Nephron progenitor cell (in vitro differentiated cells): ENCODE results near the gene ADRA2B.

ENCODE experiments used
- DNase-seq: peaks from one replicate; pipeline ENCODE4 v3.0.0; 2021
- H3K27ac Mint-ChIP-seq: 2 replicates; pipeline ENCODE4 v1.8.0; 2021; ENCODE audit warnings: mild to moderate bottlenecking, moderate library complexity, mixed read lengths
- H3K27me3 Mint-ChIP-seq: 2 replicates; pipeline ENCODE4 v1.8.0; 2021; ENCODE audit warnings: mild to moderate bottlenecking, low read depth, mixed read lengths; ENCODE audit not compliant: poor library complexity
- H3K36me3 Mint-ChIP-seq: 2 replicates; pipeline ENCODE4 v1.8.0; 2021; ENCODE audit warnings: low read depth, mixed read lengths
- H3K4me1 Mint-ChIP-seq: 2 replicates; pipeline ENCODE4 v1.8.0; 2021; ENCODE audit warnings: mixed read lengths
- H3K4me3 Mint-ChIP-seq: 2 replicates; pipeline ENCODE4 v1.8.0; 2021; ENCODE audit warnings: mild to moderate bottlenecking, moderate library complexity, mixed read lengths
- H3K9me3 Mint-ChIP-seq: 2 replicates; pipeline ENCODE4 v1.8.0; 2021; ENCODE audit warnings: mild to moderate bottlenecking, moderate library complexity, mixed read lengths
- CTCF ChIP-seq: fragments of 200-600 bp; sonication (generic); IDR thresholded peaks from 2 replicates; pipeline ENCODE4 v1.5.0; 2021; ENCODE audit warnings: antibody characterized with exemption

Gene ADRA2B

GRCh38 chr2:96097951-96098823, 18.2 kb downstream of the ADRA2B start:
- Mint-ChIP-seq H3K4me1 (peaks cover 54% of the 10 kb centered on the region), H3K27ac (no peak overlapping the region), H3K36me3 (no peaks in the 10 kb centered on the region), H3K4me3 (no peak overlapping the region), H3K9me3 (peaks cover 15% of the 10 kb centered on the region), H3K27me3 (no peaks in the 10 kb centered on the region)
- TF ChIP-seq CTCF, result no peak
- no peak for DNase-seq

- DNase-seq, result no peak
- no peak for TF ChIP-seq CTCF
- no peaks in the 10 kb centered on the region for H3K27me3 Mint-ChIP-seq
- H3K4me3 Mint-ChIP-seq, result no peak overlapping the region
- H3K27ac Mint-ChIP-seq, result no peak overlapping the region
- no peaks in the 10 kb centered on the region for H3K36me3 Mint-ChIP-seq
- peaks cover 48% of the 10 kb centered on the region for H3K4me1 Mint-ChIP-seq
- peaks cover 15% of the 10 kb centered on the region for H3K9me3 Mint-ChIP-seq
These were observed 18.9 kb downstream of the ADRA2B start for GRCh38 chr2:96097441-96097840.

- no peaks in the 10 kb centered on the region for H3K36me3 Mint-ChIP-seq
- no peak overlapping the region for H3K27ac Mint-ChIP-seq
- TF ChIP-seq CTCF, result no peak
- H3K4me3 Mint-ChIP-seq, result no peak overlapping the region
- no peaks in the 10 kb centered on the region for H3K27me3 Mint-ChIP-seq
- no peak for DNase-seq
- peaks cover 45% of the 10 kb centered on the region for H3K4me1 Mint-ChIP-seq
- H3K9me3 Mint-ChIP-seq, result peaks cover 15% of the 10 kb centered on the region
These were observed 21.2 kb downstream of the ADRA2B start for GRCh38 chr2:96095116-96095636.

GRCh38 chr2:96093528-96093927, 22.8 kb downstream of the ADRA2B start:
- Mint-ChIP-seq H3K4me3 (no peak overlapping the region), H3K27ac (no peak overlapping the region), H3K27me3 (no peaks in the 10 kb centered on the region), H3K36me3 (no peaks in the 10 kb centered on the region), H3K4me1 (peaks cover 41% of the 10 kb centered on the region), H3K9me3 (peaks cover 15% of the 10 kb centered on the region)
- no peak for TF ChIP-seq CTCF
- no peak for DNase-seq

- no peak for TF ChIP-seq CTCF
- H3K27ac Mint-ChIP-seq, result no peak overlapping the region
- peaks cover 15% of the 10 kb centered on the region for H3K9me3 Mint-ChIP-seq
- H3K27me3 Mint-ChIP-seq, result no peaks in the 10 kb centered on the region
- DNase-seq, result no peak
- H3K36me3 Mint-ChIP-seq, result no peaks in the 10 kb centered on the region
- peaks cover 35% of the 10 kb centered on the region for H3K4me1 Mint-ChIP-seq
- no peak overlapping the region for H3K4me3 Mint-ChIP-seq
These were observed 23.4 kb downstream of the ADRA2B start for GRCh38 chr2:96092951-96093350.

- H3K36me3 Mint-ChIP-seq, result no peaks in the 10 kb centered on the region
- H3K27ac Mint-ChIP-seq, result no peak overlapping the region
- no peaks in the 10 kb centered on the region for H3K27me3 Mint-ChIP-seq
- H3K9me3 Mint-ChIP-seq, result peaks cover 15% of the 10 kb centered on the region
- peaks cover 31% of the 10 kb centered on the region for H3K4me1 Mint-ChIP-seq
- no peak for TF ChIP-seq CTCF
- DNase-seq, result no peak
- H3K4me3 Mint-ChIP-seq, result no peak overlapping the region
These were observed 23.8 kb downstream of the ADRA2B start for GRCh38 chr2:96092573-96092877.
